ENCODE data around the gene VANGL1.

VANGL1 gene

DNA sequence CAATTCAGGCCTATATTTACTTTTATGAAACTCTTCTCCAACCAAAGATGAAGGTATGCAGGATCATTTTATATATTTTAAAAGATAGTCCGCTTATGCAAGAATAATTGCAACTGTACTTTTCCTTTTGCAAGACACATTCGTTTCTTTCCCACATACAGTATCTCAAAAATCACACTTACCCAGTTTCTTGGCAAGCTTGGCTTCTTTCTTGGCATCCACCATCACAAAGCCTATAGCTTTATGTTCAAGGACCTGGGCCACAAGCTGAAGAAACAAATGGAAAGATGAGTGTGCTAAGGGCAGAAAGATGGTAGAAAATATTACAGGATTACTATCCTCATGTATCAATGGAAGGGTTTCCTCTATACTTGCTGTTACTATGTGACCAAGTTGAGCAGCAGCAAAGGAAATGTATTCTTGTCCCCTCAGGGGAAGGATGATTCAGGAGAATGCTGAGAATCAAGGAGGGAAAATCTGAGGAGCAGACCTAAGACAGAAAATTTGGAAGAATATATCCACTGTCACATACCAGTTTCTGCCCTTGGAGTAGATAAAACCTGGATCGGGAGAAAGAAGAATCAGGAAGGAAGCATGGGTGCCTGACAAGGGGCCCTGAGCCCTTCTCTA lies 103.0 kb downstream of the VANGL1 start:
- no peak for DNase-seq (ENCODE audit: low read depth)

DNA sequence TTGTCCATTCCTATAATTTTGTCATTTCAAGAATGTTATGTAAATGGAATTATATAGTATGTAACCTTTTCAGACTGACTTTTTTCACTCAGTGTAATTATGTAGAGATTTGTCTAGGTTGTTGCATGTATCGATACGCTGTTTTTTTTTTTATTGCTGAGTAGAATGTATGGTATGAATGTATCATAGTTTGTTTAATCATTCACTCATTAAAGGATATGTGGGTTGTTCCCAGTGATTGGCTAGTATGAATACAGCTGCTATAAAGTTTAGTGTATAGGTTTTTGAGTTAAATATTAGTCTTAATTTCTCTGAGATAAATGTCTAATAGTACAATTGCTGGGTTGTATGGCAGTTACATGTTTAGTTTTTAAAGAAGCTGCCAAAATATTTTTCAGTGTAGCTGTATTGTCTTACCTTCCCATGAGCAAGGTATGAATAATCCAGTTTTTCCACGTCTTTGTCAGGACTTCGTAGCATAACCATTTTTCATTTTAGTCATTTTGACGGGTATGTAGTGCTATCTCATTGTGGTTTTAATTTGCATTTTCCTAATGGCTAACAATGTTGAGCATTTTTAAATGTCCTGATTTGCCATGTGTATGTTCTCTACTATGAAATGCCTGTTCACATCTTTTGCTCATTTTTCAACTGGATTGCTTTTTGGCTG lies 104.4 kb downstream of the VANGL1 start:
- DNase-seq (ENCODE audit: low read depth) = no peak

Data from GM04503 (cell line).